Suprapubic skin (tissue), 4 donors: ENCODE results near the gene ACP4. TPM values are rescaled to one million over a fixed set of nuclear protein-coding genes. Genes with fewer than 3 reads are reported as not detected.
"Not testable (repeated sequence)": the region's sequence is repeated elsewhere in the genome, so short reads cannot be mapped to it uniquely, and the experiment has no call there.

Source experiments
- DNase-seq, 2 donors: peaks; one replicate each; pipeline ENCODE4 v3.0.0-alpha.2; 2019; ENCODE audit warnings: low spot score in 2 of 2
- H3K27ac ChIP-seq: fragments of 200-600 bp; sonication (generic); one replicate; pipeline ENCODE4 v1.5.1; 2019
- H3K27me3 ChIP-seq: fragments of 200-600 bp; sonication (generic); one replicate; pipeline ENCODE4 v1.5.1; 2019
- H3K36me3 ChIP-seq: fragments of 200-600 bp; sonication (generic); one replicate; pipeline ENCODE4 v1.5.1; 2019
- H3K4me1 ChIP-seq: fragments of 200-600 bp; sonication (generic); one replicate; pipeline ENCODE4 v1.5.1; 2019
- H3K4me3 ChIP-seq: fragments of 200-600 bp; sonication (generic); one replicate; pipeline ENCODE4 v1.5.1; 2019; ENCODE audit warnings: mild to moderate bottlenecking
- H3K9me3 ChIP-seq: fragments of 200-600 bp; sonication (generic); one replicate; pipeline ENCODE4 v1.5.1; 2019
- EP300 ChIP-seq: sonication (generic); formaldehyde crosslinking; IDR thresholded peaks from one replicate; pipeline ENCODE4 v1.6.1; 2017; ENCODE audit warnings: antibody characterized with exemption
- POLR2A ChIP-seq, 2 donors: fragments of 450-650 bp; IDR thresholded peaks; one replicate each; pipeline ENCODE4 v1.6.1; 2017; ENCODE audit warnings: antibody characterized with exemption in 2 of 2, mild to moderate bottlenecking in 2 of 2, moderate library complexity in 2 of 2
- POLR2AphosphoS5 ChIP-seq, 3 donors: sonication (generic); formaldehyde crosslinking; IDR thresholded peaks; one replicate each; pipeline ENCODE4 v1.6.1; 2017; ENCODE audit warnings: antibody characterized with exemption in 3 of 3
- WGBS: methylation state at CpG from one replicate; pipeline ENCODE4 v1.1.5; 2018; 5-methylcytosine and 5-hydroxymethylcytosine counted together
- total RNA-seq, 4 donors: library from RNA; depleted of rRNA; stranded (reverse); fragments of >200 nt; gene quantifications; one replicate each; pipeline ENCODE4 v1.1.0, GENCODE V29; 2016
- TF ChIP-seq, protein P1 (sequence below), 2 donors: fragments of 200-600 bp in 1 of 2; fragments of 450-650 bp in 1 of 2; sonication (generic) in 1 of 2; IDR thresholded peaks; one replicate each; pipeline ENCODE4 v1.5.1; 2016 to 2019; ENCODE audit warnings: antibody characterized with exemption in 2 of 2, mild to moderate bottlenecking in 1 of 2, moderate library complexity in 1 of 2

ACP4 gene
- total RNA-seq, 4 donors from 2014 or later, result 0.49 to 0.97 TPM; not detected in 2

DNA sequence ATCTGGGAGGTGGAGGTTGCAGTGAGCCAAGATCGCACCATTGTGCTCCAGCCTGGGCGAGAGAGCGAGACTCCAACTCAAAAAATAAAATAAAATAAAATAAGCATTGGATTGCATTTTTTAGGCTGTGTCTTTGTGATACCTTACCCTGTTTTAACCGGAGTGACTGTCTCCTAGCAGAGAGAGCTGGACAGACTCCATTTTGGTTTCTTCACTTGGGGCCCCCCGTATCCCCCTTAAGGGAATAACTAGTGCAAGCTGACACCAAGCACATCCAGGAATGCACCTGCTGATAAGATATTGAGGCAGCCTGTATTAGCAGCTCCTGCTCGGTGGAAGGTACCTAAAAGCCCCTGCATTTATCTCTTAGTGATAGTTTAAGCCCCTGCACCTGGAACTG lies 40.7 kb upstream of the ACP4 start:
- Histone ChIP-seq H3K36me3 (no peaks in the 10 kb centered on the region), H3K27ac (no peak overlapping the region), H3K27me3 (peaks cover 22% of the 10 kb centered on the region), H3K9me3 (no peaks in the 10 kb centered on the region), H3K4me3 (no peak overlapping the region), H3K4me1 (no peaks in the 10 kb centered on the region)
- 53% methylated on average over 6 of the region's 6 CpGs for WGBS
- TF ChIP-seq POLR2AphosphoS5 (IDR thresholded peaks at IDR 0.05), result no peak
- no peak for TF ChIP-seq EP300
- TF ChIP-seq, protein P1, sequence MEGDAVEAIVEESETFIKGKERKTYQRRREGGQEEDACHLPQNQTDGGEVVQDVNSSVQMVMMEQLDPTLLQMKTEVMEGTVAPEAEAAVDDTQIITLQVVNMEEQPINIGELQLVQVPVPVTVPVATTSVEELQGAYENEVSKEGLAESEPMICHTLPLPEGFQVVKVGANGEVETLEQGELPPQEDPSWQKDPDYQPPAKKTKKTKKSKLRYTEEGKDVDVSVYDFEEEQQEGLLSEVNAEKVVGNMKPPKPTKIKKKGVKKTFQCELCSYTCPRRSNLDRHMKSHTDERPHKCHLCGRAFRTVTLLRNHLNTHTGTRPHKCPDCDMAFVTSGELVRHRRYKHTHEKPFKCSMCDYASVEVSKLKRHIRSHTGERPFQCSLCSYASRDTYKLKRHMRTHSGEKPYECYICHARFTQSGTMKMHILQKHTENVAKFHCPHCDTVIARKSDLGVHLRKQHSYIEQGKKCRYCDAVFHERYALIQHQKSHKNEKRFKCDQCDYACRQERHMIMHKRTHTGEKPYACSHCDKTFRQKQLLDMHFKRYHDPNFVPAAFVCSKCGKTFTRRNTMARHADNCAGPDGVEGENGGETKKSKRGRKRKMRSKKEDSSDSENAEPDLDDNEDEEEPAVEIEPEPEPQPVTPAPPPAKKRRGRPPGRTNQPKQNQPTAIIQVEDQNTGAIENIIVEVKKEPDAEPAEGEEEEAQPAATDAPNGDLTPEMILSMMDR (IDR thresholded peaks at IDR 0.05), result no peak
- no peak for TF ChIP-seq POLR2A (IDR thresholded peaks at IDR 0.05)
- no peak for DNase-seq

DNA sequence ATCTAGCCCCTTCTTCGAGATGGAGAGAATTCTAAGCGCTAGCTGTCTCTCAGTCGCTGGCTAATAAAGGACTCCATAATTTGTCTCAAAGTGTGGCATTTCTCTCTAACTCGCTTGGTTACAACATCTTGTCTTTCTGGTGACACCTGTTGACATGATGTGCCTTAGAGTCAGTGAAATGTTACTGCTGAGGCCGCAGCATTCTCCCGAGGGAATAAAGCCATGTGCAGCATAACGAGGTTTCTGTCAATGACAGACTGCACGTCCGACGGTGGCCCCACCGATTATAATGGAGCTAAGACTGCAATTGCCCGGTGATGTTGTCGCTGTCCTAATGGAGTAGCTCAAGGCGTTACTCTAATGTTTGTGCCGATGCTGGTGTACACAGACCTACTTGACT lies 40.2 kb upstream of the ACP4 start:
- DNase-seq, result no peak
- Histone ChIP-seq H3K36me3 (no peaks in the 10 kb centered on the region), H3K9me3 (no peaks in the 10 kb centered on the region), H3K27ac (no peak overlapping the region), H3K27me3 (peaks cover 23% of the 10 kb centered on the region), H3K4me3 (no peak overlapping the region), H3K4me1 (no peaks in the 10 kb centered on the region)
- TF ChIP-seq, protein P1 (IDR thresholded peaks at IDR 0.05), result no peak
- TF ChIP-seq POLR2A (IDR thresholded peaks at IDR 0.05) (no peak), EP300 (no peak), POLR2AphosphoS5 (IDR thresholded peaks at IDR 0.05) (no peak)
- WGBS, result 52% methylated on average over 15 of the region's 15 CpGs

DNA sequence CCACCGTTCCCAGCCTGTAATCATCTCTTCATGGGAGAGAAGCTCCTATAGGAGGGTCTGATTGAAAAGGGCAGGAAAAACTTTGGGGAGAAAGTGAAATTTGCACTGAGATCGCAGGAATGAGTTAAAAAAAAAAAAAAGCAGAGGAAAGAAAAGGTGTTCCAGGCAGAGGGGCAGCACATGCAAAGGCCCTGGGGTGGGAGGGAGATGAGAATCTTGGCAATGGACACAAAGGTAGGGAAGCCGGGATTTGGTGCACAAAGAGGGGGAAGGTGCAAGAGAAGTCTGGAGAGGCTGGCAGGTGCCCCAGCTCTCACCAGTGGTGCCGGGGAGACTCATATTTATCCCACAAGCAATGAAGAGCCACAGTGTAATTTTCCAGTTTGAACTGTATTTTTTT lies 36.3 kb upstream of the ACP4 start:
- no peak overlapping the region for H3K4me3 ChIP-seq
- 78% methylated on average over 4 of the region's 4 CpGs for WGBS
- TF ChIP-seq, protein P1 (IDR thresholded peaks at IDR 0.05), result no peak
- TF ChIP-seq POLR2A (IDR thresholded peaks at IDR 0.05) (no peak), POLR2AphosphoS5 (IDR thresholded peaks at IDR 0.05) (no peak), EP300 (no peak)
- no peak for DNase-seq
- no peaks in the 10 kb centered on the region for H3K9me3 ChIP-seq
- H3K27me3 ChIP-seq, result peaks cover 25% of the 10 kb centered on the region
- H3K36me3 ChIP-seq, result no peaks in the 10 kb centered on the region
- H3K4me1 ChIP-seq, result no peaks in the 10 kb centered on the region
- no peak overlapping the region for H3K27ac ChIP-seq

DNA sequence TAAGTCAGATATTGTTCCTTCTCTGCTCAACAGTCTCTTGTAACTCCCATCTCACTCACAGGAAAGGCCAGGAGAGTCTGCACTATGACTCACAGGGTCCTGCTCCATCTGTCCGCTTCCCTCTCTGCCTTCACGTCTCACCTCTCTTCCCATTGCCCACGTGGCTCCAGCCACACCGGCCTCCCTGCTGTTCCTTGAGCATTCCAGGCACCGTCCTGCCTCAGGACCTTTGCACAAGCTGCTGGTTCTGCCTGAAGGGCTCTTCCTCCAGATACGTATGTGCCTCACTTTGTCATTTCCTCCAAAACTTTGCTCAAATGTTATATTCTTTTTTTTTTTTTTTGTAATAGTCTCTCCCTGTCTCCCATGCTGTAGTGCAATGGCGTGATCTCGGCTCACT lies 34.0 kb upstream of the ACP4 start:
- H3K27me3 ChIP-seq, result peaks cover 23% of the 10 kb centered on the region
- 65% methylated on average over 8 of the region's 8 CpGs for WGBS
- H3K36me3 ChIP-seq, H3K4me3 ChIP-seq, H3K27ac ChIP-seq, H3K9me3 ChIP-seq, DNase-seq, H3K4me1 ChIP-seq: not testable (repeated sequence)

DNA sequence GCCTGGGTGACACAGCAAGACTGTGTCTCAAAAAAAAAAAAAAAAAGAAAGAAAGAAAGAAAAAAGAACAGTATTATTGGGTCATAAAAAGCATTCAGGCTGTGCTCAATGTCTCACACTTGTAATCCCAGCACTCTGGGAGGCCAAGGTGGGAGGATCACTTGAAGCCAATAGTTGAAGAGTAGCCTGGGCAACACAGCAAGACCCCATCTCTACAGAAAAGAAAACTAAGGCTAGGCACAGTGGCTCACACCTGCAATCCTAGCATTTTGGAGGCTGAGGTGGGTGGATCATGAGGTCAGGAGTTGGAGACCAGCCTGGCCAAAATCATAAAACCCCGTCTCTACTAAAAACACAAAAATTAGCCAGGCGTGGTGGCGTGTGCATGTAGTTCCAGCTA lies 32.6 kb upstream of the ACP4 start:
- H3K27ac ChIP-seq, DNase-seq, H3K9me3 ChIP-seq, H3K4me3 ChIP-seq, H3K4me1 ChIP-seq, H3K36me3 ChIP-seq: not testable (repeated sequence)
- peaks cover 26% of the 10 kb centered on the region for H3K27me3 ChIP-seq
- WGBS, result 92% methylated on average over 3 of the region's 3 CpGs

DNA sequence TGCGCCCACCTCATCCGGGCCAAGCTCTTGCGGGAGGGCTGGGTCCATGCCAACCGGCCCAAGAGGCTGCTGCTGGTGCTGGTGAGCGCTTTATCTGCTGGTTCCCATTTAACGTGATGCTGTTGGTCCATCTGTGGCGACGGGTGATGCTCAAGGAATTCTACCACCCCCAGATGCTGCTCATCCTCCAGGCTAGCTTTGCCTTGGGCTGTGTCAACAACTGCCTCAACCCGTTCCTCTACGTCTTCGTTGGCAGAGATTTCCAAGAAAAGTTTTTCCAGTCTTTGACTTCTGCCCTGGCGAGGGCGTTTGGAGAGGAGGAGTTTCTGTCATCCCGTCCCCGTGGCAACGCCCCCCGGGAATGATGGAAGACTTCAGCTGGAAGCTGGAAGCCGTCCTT lies 31.1 kb upstream of the ACP4 start:
- H3K27ac ChIP-seq, H3K36me3 ChIP-seq, H3K4me1 ChIP-seq, H3K9me3 ChIP-seq, H3K4me3 ChIP-seq, DNase-seq: not testable (repeated sequence)
- WGBS, result 66% methylated on average over 13 of the region's 18 CpGs
- peaks cover 36% of the 10 kb centered on the region for H3K27me3 ChIP-seq

DNA sequence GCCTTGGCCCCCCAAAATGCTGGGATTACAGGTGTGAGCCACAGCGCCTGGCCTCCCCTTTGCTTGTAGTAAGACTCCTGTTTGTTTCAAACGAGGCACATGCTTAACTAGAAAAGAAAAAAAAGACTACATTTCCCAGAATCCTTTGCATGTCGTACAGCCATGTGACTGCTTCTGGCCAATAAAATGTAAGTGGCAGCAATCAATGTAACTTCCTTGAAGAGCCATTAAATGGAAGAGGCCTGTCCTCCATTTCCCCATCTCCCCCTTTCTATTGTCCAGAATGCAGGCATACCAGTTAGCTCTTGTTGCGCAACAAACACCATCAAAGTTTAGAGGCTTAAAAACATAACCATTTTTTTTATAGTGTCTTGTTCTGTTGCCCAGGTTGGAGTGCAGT lies 30.3 kb upstream of the ACP4 start:
- no peaks in the 10 kb centered on the region for H3K9me3 ChIP-seq
- H3K4me1 ChIP-seq, result no peaks in the 10 kb centered on the region
- no peak overlapping the region for H3K27ac ChIP-seq
- no peak overlapping the region for H3K4me3 ChIP-seq
- no peak for DNase-seq
- H3K27me3 ChIP-seq, result peaks cover 33% of the 10 kb centered on the region
- 76% methylated on average over 4 of the region's 4 CpGs for WGBS
- TF ChIP-seq POLR2A (IDR thresholded peaks at IDR 0.05) (no peak), EP300 (no peak), POLR2AphosphoS5 (IDR thresholded peaks at IDR 0.05) (no peak)
- TF ChIP-seq, protein P1 (IDR thresholded peaks at IDR 0.05), result no peak
- H3K36me3 ChIP-seq, result no peaks in the 10 kb centered on the region

DNA sequence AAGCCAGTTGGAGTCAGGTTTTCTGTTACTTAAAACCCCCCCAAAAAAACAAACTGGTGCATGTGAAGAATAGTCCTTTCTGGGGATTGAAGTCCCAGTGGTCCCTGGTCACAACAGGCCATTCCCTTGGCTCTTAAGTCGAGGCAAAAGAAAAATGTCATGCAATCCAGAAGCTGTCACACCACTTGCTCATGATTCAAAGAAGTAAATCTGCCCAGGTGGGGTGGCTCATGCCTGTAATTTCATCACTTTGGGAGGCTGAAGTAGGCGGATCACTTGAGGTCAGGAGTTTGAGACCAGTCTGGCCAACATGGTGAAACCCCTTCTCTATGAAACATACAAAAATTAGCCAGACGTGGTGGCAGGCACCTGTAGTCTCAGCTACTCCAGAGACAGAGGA lies 28.7 kb upstream of the ACP4 start:
- peaks cover 32% of the 10 kb centered on the region for H3K27me3 ChIP-seq
- not testable (repeated sequence) for H3K36me3 ChIP-seq, H3K9me3 ChIP-seq, H3K4me1 ChIP-seq, DNase-seq, H3K4me3 ChIP-seq, H3K27ac ChIP-seq
- 64% methylated on average over 3 of the region's 3 CpGs for WGBS

DNA sequence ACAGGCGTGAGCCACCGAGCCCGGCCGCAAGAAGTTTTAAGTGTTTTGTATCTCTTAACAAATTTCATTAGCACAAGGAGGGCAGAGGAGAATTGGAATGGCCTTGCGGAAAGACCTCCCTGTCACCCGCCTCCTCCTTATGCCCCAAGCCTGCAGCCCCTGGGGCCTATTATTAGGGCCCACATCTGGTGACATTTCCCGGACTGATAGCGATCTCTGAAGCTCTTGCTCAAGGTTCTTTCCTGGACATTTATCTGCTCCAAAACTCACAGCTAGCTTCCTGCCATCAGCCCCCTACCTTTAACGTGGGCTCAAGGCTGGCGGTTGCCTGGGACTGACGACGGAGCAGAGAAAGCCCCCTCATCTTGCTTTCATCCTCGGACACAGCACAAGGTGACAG lies 26.7 kb upstream of the ACP4 start:
- not testable (repeated sequence) for H3K36me3 ChIP-seq, H3K4me3 ChIP-seq, H3K4me1 ChIP-seq, DNase-seq, H3K9me3 ChIP-seq, H3K27ac ChIP-seq
- H3K27me3 ChIP-seq, result peaks cover 30% of the 10 kb centered on the region
- WGBS, result 49% methylated on average over 9 of the region's 13 CpGs
